ENCODE results near the gene TNRC6A.

The TNRC6A gene

DNA sequence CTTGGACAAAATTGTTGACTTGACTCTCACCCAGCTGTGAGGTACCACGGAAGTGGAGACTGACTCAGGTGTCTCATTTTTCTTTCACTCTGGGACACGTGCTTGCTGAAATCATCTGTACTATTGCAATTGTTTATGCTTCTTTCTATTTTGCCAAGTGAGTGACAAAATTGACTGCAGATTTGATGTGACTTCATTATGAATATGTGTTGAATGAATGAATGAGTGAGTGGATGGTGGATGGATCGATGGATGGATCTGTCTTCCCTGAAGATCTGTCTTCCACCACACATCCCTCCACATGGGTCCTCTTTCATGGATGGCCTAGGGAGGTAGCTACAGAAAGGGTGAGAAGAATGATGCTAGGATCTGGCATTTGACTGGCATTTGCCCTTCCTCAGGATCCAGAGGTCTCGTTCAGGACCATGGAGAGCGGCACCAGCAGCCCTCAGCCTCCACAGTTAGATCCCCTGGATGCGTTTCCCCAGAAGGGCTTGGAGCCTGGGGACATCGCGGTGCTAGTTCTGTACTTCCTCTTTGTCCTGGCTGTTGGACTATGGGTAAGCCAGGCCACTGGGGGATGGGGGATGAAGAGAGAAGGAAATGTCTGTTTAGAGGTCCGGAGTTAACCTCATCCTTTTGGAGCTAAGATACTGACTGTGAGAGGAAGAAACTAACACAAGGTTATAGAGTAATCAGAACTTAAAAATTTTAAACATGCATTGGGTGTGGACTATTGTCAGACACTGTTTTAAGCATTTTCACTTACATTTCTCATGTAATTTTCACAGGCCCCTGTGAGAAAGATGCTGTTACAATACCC is 129.0 kb downstream of the TNRC6A start:
- H3K9ac ChIP-seq (ENCODE audit: low read depth in 1 of 2, low read length in 2 of 2): no peak overlapping the region
- no peaks in the 10 kb centered on the region for H3K27me3 ChIP-seq (ENCODE audit: control insufficient read depth in 2 of 2, insufficient read depth in 2 of 2, low read length in 2 of 2)
- H3K4me1 ChIP-seq (ENCODE audit: control insufficient read depth in 2 of 2, insufficient read depth in 2 of 2, low read length in 2 of 2): peaks cover 0 to 2% of the 10 kb centered on the region in 2 donors
- H3K27ac ChIP-seq (ENCODE audit: low read depth in 2 of 2, low read length in 2 of 2): no peak overlapping the region
- no peaks in the 10 kb centered on the region for H3K36me3 ChIP-seq (ENCODE audit: control insufficient read depth in 2 of 2, insufficient read depth in 2 of 2, low read length in 2 of 2)
- H3K4me3 ChIP-seq (ENCODE audit: low read length in 2 of 2): no peak overlapping the region
- H3K9me3 ChIP-seq (ENCODE audit: control insufficient read depth in 2 of 2, low read length in 2 of 2): no peaks in the 10 kb centered on the region

DNA sequence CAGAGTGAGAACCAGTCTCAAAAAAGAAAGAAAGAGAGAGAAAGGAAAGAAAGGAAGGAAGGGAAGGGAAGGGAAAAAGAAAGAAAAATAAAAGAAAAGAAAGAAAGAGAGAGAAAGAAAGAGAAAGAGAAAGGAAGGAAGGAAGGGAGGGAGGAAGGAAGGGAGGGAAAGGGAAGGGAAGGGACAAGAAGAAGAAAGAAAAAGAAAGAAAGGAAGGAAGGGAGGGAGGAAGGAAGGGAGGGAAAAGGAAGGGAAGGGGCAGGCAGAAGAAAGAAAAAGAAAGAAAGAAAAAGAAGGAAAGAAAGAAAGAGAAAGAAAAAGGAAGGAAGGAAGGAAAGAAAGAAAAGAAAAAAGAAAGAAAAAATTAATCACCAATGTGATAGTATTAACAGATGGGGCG is 132.0 kb downstream of the TNRC6A start:
- no peaks in the 10 kb centered on the region for H3K9me3 ChIP-seq (ENCODE audit: control insufficient read depth in 2 of 2, low read length in 2 of 2)
- H3K9ac ChIP-seq (ENCODE audit: low read depth in 1 of 2, low read length in 2 of 2): no peak overlapping the region
- no peaks in the 10 kb centered on the region for H3K27me3 ChIP-seq (ENCODE audit: control insufficient read depth in 2 of 2, insufficient read depth in 2 of 2, low read length in 2 of 2)
- H3K4me3 ChIP-seq (ENCODE audit: low read length in 2 of 2): no peak overlapping the region
- peaks cover 0 to 2% of the 10 kb centered on the region in 2 donors for H3K4me1 ChIP-seq (ENCODE audit: control insufficient read depth in 2 of 2, insufficient read depth in 2 of 2, low read length in 2 of 2)
- H3K27ac ChIP-seq (ENCODE audit: low read depth in 2 of 2, low read length in 2 of 2): no peak overlapping the region
- no peaks in the 10 kb centered on the region for H3K36me3 ChIP-seq (ENCODE audit: control insufficient read depth in 2 of 2, insufficient read depth in 2 of 2, low read length in 2 of 2)

DNA sequence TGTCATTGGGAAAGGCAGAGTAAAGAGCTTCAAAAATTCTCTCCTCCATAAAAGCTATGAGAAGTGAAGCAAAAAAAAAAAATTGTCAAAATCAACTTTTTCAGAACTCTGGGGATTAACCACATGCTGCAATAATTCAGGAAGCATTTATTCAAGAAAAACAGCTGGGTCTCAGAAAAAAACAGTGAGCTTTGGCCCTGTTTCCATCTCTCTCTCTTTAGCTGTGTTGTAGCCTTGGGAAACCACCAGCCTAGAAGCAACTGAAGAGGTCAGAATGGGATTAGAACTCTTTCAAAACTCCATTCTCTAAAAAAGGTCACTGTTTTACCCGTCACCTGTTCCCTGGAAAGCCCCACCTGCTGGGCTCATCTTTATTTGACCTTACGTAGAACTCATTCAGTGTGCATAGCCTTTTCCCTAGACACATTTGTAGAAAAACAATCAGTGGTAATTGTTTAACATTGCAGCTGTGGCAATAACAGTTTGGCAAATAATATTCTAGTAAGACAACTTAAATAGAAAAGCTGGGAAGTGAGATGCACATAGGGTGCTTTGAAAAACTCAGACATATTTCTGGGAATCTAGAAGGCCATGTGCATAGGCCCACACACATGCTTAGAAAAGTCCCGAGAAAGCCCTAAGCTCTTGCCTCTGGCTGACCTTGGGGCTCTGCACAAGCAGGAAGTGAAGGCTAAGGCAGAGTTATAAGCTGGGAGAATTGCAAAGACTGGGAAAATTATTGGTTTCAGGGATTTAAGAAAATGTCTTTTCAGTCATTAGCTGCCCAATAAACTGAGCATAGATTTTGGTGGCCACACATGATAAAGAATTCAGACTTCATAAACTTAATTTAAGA is 134.4 kb downstream of the TNRC6A start:
- H3K27me3 ChIP-seq (ENCODE audit: control insufficient read depth in 2 of 2, insufficient read depth in 2 of 2, low read length in 2 of 2): no peaks in the 10 kb centered on the region
- no peaks in the 10 kb centered on the region for H3K36me3 ChIP-seq (ENCODE audit: control insufficient read depth in 2 of 2, insufficient read depth in 2 of 2, low read length in 2 of 2)
- no peak overlapping the region for H3K9ac ChIP-seq (ENCODE audit: low read depth in 1 of 2, low read length in 2 of 2)
- H3K4me3 ChIP-seq (ENCODE audit: low read length in 2 of 2): no peak overlapping the region
- no peaks in the 10 kb centered on the region for H3K9me3 ChIP-seq (ENCODE audit: control insufficient read depth in 2 of 2, low read length in 2 of 2)
- peaks cover 0 to 2% of the 10 kb centered on the region in 2 donors for H3K4me1 ChIP-seq (ENCODE audit: control insufficient read depth in 2 of 2, insufficient read depth in 2 of 2, low read length in 2 of 2)
- no peak overlapping the region for H3K27ac ChIP-seq (ENCODE audit: low read depth in 2 of 2, low read length in 2 of 2)

DNA sequence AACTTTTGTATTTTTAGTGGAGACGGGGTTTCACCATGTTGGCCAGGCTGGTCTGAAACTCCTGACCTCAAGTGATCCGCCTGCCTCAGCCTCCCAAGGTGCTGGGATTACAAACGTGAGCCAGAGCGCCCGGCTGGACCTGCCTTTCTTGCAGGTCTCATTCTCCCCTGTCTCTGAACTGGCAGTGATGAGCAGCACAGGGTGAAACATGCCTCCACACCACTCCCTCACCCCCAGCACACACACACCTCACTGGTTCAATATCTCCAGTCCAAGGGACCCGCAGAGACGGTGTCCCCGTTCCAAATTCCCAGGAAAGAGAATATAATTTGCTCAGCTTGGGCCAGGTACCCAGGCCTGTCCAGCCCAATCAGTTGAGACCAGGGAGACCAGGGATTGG is 139.6 kb downstream of the TNRC6A start:
- Histone ChIP-seq H3K36me3 (ENCODE audit: control insufficient read depth in 2 of 2, insufficient read depth in 2 of 2, low read length in 2 of 2) (no peaks in the 10 kb centered on the region), H3K9ac (ENCODE audit: low read depth in 1 of 2, low read length in 2 of 2) (no peak overlapping the region), H3K4me3 (ENCODE audit: low read length in 2 of 2) (no peak overlapping the region), H3K9me3 (ENCODE audit: control insufficient read depth in 2 of 2, low read length in 2 of 2) (no peaks in the 10 kb centered on the region), H3K27me3 (ENCODE audit: control insufficient read depth in 2 of 2, insufficient read depth in 2 of 2, low read length in 2 of 2) (no peaks in the 10 kb centered on the region), H3K4me1 (ENCODE audit: control insufficient read depth in 2 of 2, insufficient read depth in 2 of 2, low read length in 2 of 2) (no peaks in the 10 kb centered on the region), H3K27ac (ENCODE audit: low read depth in 2 of 2, low read length in 2 of 2) (no peak overlapping the region)

DNA sequence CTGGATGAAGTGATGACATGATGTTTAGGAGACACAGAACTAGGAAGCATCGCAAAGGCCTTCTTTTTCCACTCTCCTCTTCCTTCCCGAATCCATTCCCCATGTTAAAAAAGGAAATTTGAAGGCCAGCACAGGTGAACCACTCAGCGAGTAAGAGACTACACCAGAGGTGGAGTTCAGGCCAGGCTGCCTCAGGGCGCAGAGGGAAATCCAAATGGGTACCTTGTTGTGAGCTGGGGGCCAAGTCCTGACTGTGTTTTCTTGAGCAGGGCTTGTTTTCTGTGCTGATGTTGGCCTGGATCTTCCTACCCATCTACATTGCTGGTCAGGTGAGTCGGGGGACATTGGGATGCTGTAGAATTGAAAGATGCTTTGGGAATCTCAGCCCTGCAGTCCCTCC is 142.4 kb downstream of the TNRC6A start:
- no peaks in the 10 kb centered on the region for H3K36me3 ChIP-seq (ENCODE audit: control insufficient read depth in 2 of 2, insufficient read depth in 2 of 2, low read length in 2 of 2)
- no peak overlapping the region for H3K27ac ChIP-seq (ENCODE audit: low read depth in 2 of 2, low read length in 2 of 2)
- no peaks in the 10 kb centered on the region for H3K9me3 ChIP-seq (ENCODE audit: control insufficient read depth in 2 of 2, low read length in 2 of 2)
- peaks cover 3 to 4% of the 10 kb centered on the region in 2 donors for H3K4me1 ChIP-seq (ENCODE audit: control insufficient read depth in 2 of 2, insufficient read depth in 2 of 2, low read length in 2 of 2)
- no peaks in the 10 kb centered on the region for H3K27me3 ChIP-seq (ENCODE audit: control insufficient read depth in 2 of 2, insufficient read depth in 2 of 2, low read length in 2 of 2)
- H3K9ac ChIP-seq (ENCODE audit: low read depth in 1 of 2, low read length in 2 of 2): no peak overlapping the region
- no peak overlapping the region for H3K4me3 ChIP-seq (ENCODE audit: low read length in 2 of 2)

DNA sequence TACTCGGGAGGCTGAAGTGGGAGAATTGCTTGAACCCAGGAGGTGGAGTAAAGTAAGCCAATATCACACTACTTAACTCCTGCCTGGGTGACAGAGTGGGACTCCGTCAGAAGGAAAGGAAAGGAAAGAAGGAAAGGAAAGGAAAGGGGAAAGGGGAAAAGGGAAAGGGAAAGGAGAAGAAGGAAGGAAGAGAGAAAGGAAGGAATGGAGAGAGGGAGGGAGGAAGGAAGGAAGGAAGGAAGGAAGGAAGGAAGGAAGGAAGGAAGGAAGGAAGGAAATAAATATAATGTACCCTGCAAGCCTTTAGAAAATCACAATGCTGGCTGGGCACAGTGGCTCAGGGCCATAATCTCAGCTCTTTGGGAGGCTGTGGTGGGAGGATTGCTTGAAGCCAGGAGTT is 143.6 kb downstream of the TNRC6A start:
- Histone ChIP-seq H3K4me1 (ENCODE audit: control insufficient read depth in 2 of 2, insufficient read depth in 2 of 2, low read length in 2 of 2) (peaks cover 3 to 4% of the 10 kb centered on the region in 2 donors), H3K27me3 (ENCODE audit: control insufficient read depth in 2 of 2, insufficient read depth in 2 of 2, low read length in 2 of 2) (no peaks in the 10 kb centered on the region), H3K27ac (ENCODE audit: low read depth in 2 of 2, low read length in 2 of 2) (no peak overlapping the region), H3K36me3 (ENCODE audit: control insufficient read depth in 2 of 2, insufficient read depth in 2 of 2, low read length in 2 of 2) (no peaks in the 10 kb centered on the region), H3K9ac (ENCODE audit: low read depth in 1 of 2, low read length in 2 of 2) (no peak overlapping the region), H3K9me3 (ENCODE audit: control insufficient read depth in 2 of 2, low read length in 2 of 2) (no peaks in the 10 kb centered on the region), H3K4me3 (ENCODE audit: low read length in 2 of 2) (no peak overlapping the region)

DNA sequence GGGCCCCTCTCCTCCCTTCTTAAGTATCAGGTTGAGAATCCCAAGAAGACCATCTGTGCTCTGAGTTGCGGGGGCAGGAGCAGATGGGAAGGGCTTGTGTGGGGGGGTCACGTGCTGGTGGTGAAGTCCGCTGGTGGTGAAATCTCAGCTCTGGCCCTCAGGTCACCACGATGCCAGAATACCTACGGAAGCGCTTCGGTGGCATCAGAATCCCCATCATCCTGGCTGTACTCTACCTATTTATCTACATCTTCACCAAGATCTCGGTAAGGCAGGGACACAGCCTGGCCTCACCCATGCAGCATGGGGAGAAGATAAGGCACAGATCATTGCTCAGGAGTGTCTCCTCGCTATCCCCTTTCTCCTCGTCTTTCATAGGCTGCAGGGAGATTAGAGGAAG is 146.0 kb downstream of the TNRC6A start:
- H3K27me3 ChIP-seq (ENCODE audit: control insufficient read depth in 2 of 2, insufficient read depth in 2 of 2, low read length in 2 of 2): no peaks in the 10 kb centered on the region
- H3K4me3 ChIP-seq (ENCODE audit: low read length in 2 of 2): no peak overlapping the region
- H3K9ac ChIP-seq (ENCODE audit: low read depth in 1 of 2, low read length in 2 of 2): no peak overlapping the region
- H3K9me3 ChIP-seq (ENCODE audit: control insufficient read depth in 2 of 2, low read length in 2 of 2): no peaks in the 10 kb centered on the region
- no peak overlapping the region for H3K27ac ChIP-seq (ENCODE audit: low read depth in 2 of 2, low read length in 2 of 2)
- H3K4me1 ChIP-seq (ENCODE audit: control insufficient read depth in 2 of 2, insufficient read depth in 2 of 2, low read length in 2 of 2): peaks cover 3 to 4% of the 10 kb centered on the region in 2 donors
- no peaks in the 10 kb centered on the region for H3K36me3 ChIP-seq (ENCODE audit: control insufficient read depth in 2 of 2, insufficient read depth in 2 of 2, low read length in 2 of 2)
